Skeletal muscle satellite cell (primary cell): ENCODE measurements around the gene SPTBN5.

Experiments used
- H3K27me3 ChIP-seq: 2 replicates; pipeline ENCODE4 v1.7.0; 2013; ENCODE audit warnings: low read length; ENCODE audit not compliant: control insufficient read depth, insufficient read depth
- H3K36me3 ChIP-seq: 2 replicates; pipeline ENCODE4 v1.7.0; 2013; ENCODE audit warnings: mild to moderate bottlenecking, control low read depth, low read length; ENCODE audit not compliant: insufficient read depth
- H3K4me1 ChIP-seq: 2 replicates; pipeline ENCODE4 v1.7.0; 2013; ENCODE audit warnings: low read length; ENCODE audit not compliant: control insufficient read depth, insufficient read depth
- H3K4me2 ChIP-seq: 2 replicates; pipeline ENCODE4 v1.7.0; 2013; ENCODE audit warnings: mild to moderate bottlenecking, low read length
- H3K4me3 ChIP-seq: 2 replicates; pipeline ENCODE4 v1.7.0; 2013; ENCODE audit warnings: low read length
- H3K9ac ChIP-seq: 2 replicates; pipeline ENCODE4 v1.7.0; 2013; ENCODE audit warnings: mild to moderate bottlenecking, low read depth, low read length, moderate library complexity
- H3K9me3 ChIP-seq: replicated peaks from 2 replicates; pipeline ENCODE4 v1.7.0; 2013; ENCODE audit warnings: mild to moderate bottlenecking, control low read depth, low read length

Gene SPTBN5

GRCh38 chr15:41825145-41825544, 68.7 kb downstream of the SPTBN5 start:
- Histone ChIP-seq H3K9ac (no peak overlapping the region), H3K36me3 (peaks cover 39% of the 10 kb centered on the region)

GRCh38 chr15:41824062-41824745, 69.6 kb downstream of the SPTBN5 start:
- Histone ChIP-seq H3K9me3 (no peaks in the 10 kb centered on the region), H3K27me3 (no peaks in the 10 kb centered on the region), H3K36me3 (peaks cover 47% of the 10 kb centered on the region), H3K4me1 (peaks cover 13% of the 10 kb centered on the region), H3K4me2 (no peak overlapping the region), H3K9ac (no peak overlapping the region), H3K4me3 (no peak overlapping the region)

More at GRCh38 chr15:41825145-41825544, 68.7 kb downstream of the SPTBN5 start:
- no peaks in the 10 kb centered on the region for H3K9me3 ChIP-seq
- H3K4me3 ChIP-seq = no peak overlapping the region
- no peak overlapping the region for H3K4me2 ChIP-seq
- H3K4me1 ChIP-seq = peaks cover 13% of the 10 kb centered on the region
- no peaks in the 10 kb centered on the region for H3K27me3 ChIP-seq

GRCh38 chr15:41823502-41823901, 70.4 kb downstream of the SPTBN5 start:
- Histone ChIP-seq H3K9me3 (no peaks in the 10 kb centered on the region), H3K4me1 (peaks cover 7% of the 10 kb centered on the region), H3K4me3 (no peak overlapping the region), H3K4me2 (no peak overlapping the region), H3K27me3 (no peaks in the 10 kb centered on the region), H3K9ac (no peak overlapping the region), H3K36me3 (peaks cover 54% of the 10 kb centered on the region)

- Histone ChIP-seq H3K4me1 (peaks cover 5% of the 10 kb centered on the region), H3K27me3 (no peaks in the 10 kb centered on the region), H3K36me3 (peaks cover 59% of the 10 kb centered on the region), H3K4me3 (no peak overlapping the region), H3K9ac (no peak overlapping the region), H3K9me3 (no peaks in the 10 kb centered on the region), H3K4me2 (no peak overlapping the region)
Measured at GRCh38 chr15:41822957-41823356, 70.9 kb downstream of the SPTBN5 start.

- Histone ChIP-seq H3K4me2 (no peak overlapping the region), H3K36me3 (peaks cover 64% of the 10 kb centered on the region), H3K4me1 (peaks cover 4% of the 10 kb centered on the region), H3K9ac (no peak overlapping the region), H3K9me3 (no peaks in the 10 kb centered on the region), H3K4me3 (no peak overlapping the region), H3K27me3 (no peaks in the 10 kb centered on the region)
Measured at GRCh38 chr15:41822471-41822870, 71.4 kb downstream of the SPTBN5 start.

- peaks cover 70% of the 10 kb centered on the region for H3K36me3 ChIP-seq
- H3K9me3 ChIP-seq = no peaks in the 10 kb centered on the region
- no peak overlapping the region for H3K9ac ChIP-seq
Measured at GRCh38 chr15:41821831-41822230, 72.0 kb downstream of the SPTBN5 start.

GRCh38 chr15:41820791-41821423, 72.9 kb downstream of the SPTBN5 start:
- no peak overlapping the region for H3K4me2 ChIP-seq
- no peaks in the 10 kb centered on the region for H3K4me1 ChIP-seq
- no peak overlapping the region for H3K4me3 ChIP-seq
- H3K36me3 ChIP-seq = peaks cover 79% of the 10 kb centered on the region
- H3K9me3 ChIP-seq = no peaks in the 10 kb centered on the region
- no peak overlapping the region for H3K9ac ChIP-seq
- no peaks in the 10 kb centered on the region for H3K27me3 ChIP-seq

More at GRCh38 chr15:41821831-41822230, 72.0 kb downstream of the SPTBN5 start:
- Histone ChIP-seq H3K27me3 (no peaks in the 10 kb centered on the region), H3K4me3 (no peak overlapping the region), H3K4me2 (no peak overlapping the region), H3K4me1 (no peaks in the 10 kb centered on the region)

- H3K4me2 ChIP-seq = no peak overlapping the region
Measured at GRCh38 chr15:41819455-41820050, 74.3 kb downstream of the SPTBN5 start.

GRCh38 chr15:41817781-41818180, 76.1 kb downstream of the SPTBN5 start:
- no peaks in the 10 kb centered on the region for H3K4me1 ChIP-seq
- peaks cover 87% of the 10 kb centered on the region for H3K36me3 ChIP-seq
- no peak overlapping the region for H3K4me3 ChIP-seq
- H3K9ac ChIP-seq = no peak overlapping the region
- H3K27me3 ChIP-seq = no peaks in the 10 kb centered on the region
- H3K4me2 ChIP-seq = no peak overlapping the region
- H3K9me3 ChIP-seq = no peaks in the 10 kb centered on the region

More at GRCh38 chr15:41819455-41820050, 74.3 kb downstream of the SPTBN5 start:
- Histone ChIP-seq H3K9me3 (no peaks in the 10 kb centered on the region), H3K36me3 (peaks cover 90% of the 10 kb centered on the region), H3K27me3 (no peaks in the 10 kb centered on the region), H3K4me1 (no peaks in the 10 kb centered on the region), H3K4me3 (no peak overlapping the region), H3K9ac (no peak overlapping the region)

GRCh38 chr15:41817327-41817726, 76.5 kb downstream of the SPTBN5 start:
- H3K36me3 ChIP-seq = peaks cover 87% of the 10 kb centered on the region
- H3K4me2 ChIP-seq = no peak overlapping the region
- no peak overlapping the region for H3K4me3 ChIP-seq
- H3K4me1 ChIP-seq = no peaks in the 10 kb centered on the region
- H3K9ac ChIP-seq = no peak overlapping the region
- H3K27me3 ChIP-seq = no peaks in the 10 kb centered on the region
- H3K9me3 ChIP-seq = no peaks in the 10 kb centered on the region

GRCh38 chr15:41816788-41817187, 77.1 kb downstream of the SPTBN5 start:
- Histone ChIP-seq H3K4me1 (no peaks in the 10 kb centered on the region), H3K4me2 (no peak overlapping the region), H3K9me3 (no peaks in the 10 kb centered on the region), H3K9ac (no peak overlapping the region), H3K27me3 (no peaks in the 10 kb centered on the region), H3K4me3 (no peak overlapping the region), H3K36me3 (peaks cover 87% of the 10 kb centered on the region)
